Ovary (tissue), 3 donors: Measurements from ENCODE around the gene TTLL10.

Experiments used
- CTCF ChIP-seq, 3 donors: fragments of 450-650 bp in 2 of 3; fragments of 200-600 bp in 1 of 3; IDR thresholded peaks; one replicate each; pipeline versions ENCODE4 v1.5.1 to v1.8.0; 2016 to 2022; ENCODE audit warnings: antibody characterized with exemption in 3 of 3, mild to moderate bottlenecking in 1 of 3
- EP300 ChIP-seq: sonication (generic); formaldehyde crosslinking; IDR thresholded peaks from one replicate; pipeline ENCODE4 v1.6.1; 2017; ENCODE audit warnings: antibody characterized with exemption
- donor health status: DM: no; HTN: no; CAD: no.

- no peak for TF ChIP-seq CTCF (IDR thresholded peaks at IDR 0.05)
- no peak for TF ChIP-seq EP300
Measured at GRCh38 chr1:1141911-1142250, 31.8 kb upstream of the TTLL10 start.
